Measurements from ENCODE around the gene SLAIN2. TPM values are rescaled to one million over a fixed set of nuclear protein-coding genes. Genes with fewer than 3 reads are reported as not detected.

The SLAIN2 gene
- total RNA-seq, 2 donors from 2014 or later, result 70.2 to 98.5 TPM

- no peak for TF ChIP-seq CTCF (IDR thresholded peaks at IDR 0.05)
- Histone ChIP-seq H3K27ac (no peak overlapping the region), H3K4me1 (no peaks in the 10 kb centered on the region), H3K9me3 (no peaks in the 10 kb centered on the region), H3K4me3 (no peak overlapping the region), H3K9ac (ENCODE audit: low read depth in 2 of 2, low read length in 2 of 2) (no peak overlapping the region), H3K27me3 (no peaks in the 10 kb centered on the region), H3K36me3 (no peaks in the 10 kb centered on the region)
- no peak for DNase-seq
- intact Hi-C loops (cut with DNase I), result no loop called here
Observed at GRCh38 chr4:48467891-48468290, 126.6 kb downstream of the SLAIN2 start.

- no peak overlapping the region for H3K4me3 ChIP-seq
- H3K27me3 ChIP-seq, result no peaks in the 10 kb centered on the region
Observed at GRCh38 chr4:48470137-48470536, 128.8 kb downstream of the SLAIN2 start.

GRCh38 chr4:48470570-48470969 is 129.2 kb downstream of the SLAIN2 start:
- H3K4me3 ChIP-seq, result no peak overlapping the region
- no peak for TF ChIP-seq CTCF (IDR thresholded peaks at IDR 0.05)
- no peaks in the 10 kb centered on the region for H3K36me3 ChIP-seq
- H3K9me3 ChIP-seq, result no peaks in the 10 kb centered on the region
- H3K27me3 ChIP-seq, result no peaks in the 10 kb centered on the region
- no peaks in the 10 kb centered on the region for H3K4me1 ChIP-seq
- H3K9ac ChIP-seq (ENCODE audit: low read depth in 2 of 2, low read length in 2 of 2), result no peak overlapping the region
- intact Hi-C loops (cut with DNase I), result loop anchor here (10.0 kb wide), 1 partner anchor 166 kb away; no protein-coding TSS in a partner anchor
- DNase-seq, result no peak
- H3K27ac ChIP-seq, result no peak overlapping the region

More at GRCh38 chr4:48470137-48470536, 128.8 kb downstream of the SLAIN2 start:
- H3K9me3 ChIP-seq, result no peaks in the 10 kb centered on the region
- H3K36me3 ChIP-seq, result no peaks in the 10 kb centered on the region
- H3K4me1 ChIP-seq, result no peaks in the 10 kb centered on the region
- no peak for DNase-seq
- no peak overlapping the region for H3K27ac ChIP-seq
- no peak for TF ChIP-seq CTCF (IDR thresholded peaks at IDR 0.05)
- intact Hi-C loops (cut with DNase I), result loop anchor here (10.0 kb wide), 1 partner anchor 165 kb away; no protein-coding TSS in a partner anchor
- no peak overlapping the region for H3K9ac ChIP-seq (ENCODE audit: low read depth in 2 of 2, low read length in 2 of 2)

GRCh38 chr4:48472794-48473193 is 131.5 kb downstream of the SLAIN2 start:
- TF ChIP-seq CTCF (IDR thresholded peaks at IDR 0.05), result no peak
- Histone ChIP-seq H3K36me3 (no peaks in the 10 kb centered on the region), H3K4me3 (no peak overlapping the region), H3K27ac (no peak overlapping the region), H3K27me3 (no peaks in the 10 kb centered on the region), H3K9me3 (no peaks in the 10 kb centered on the region), H3K4me1 (no peaks in the 10 kb centered on the region), H3K9ac (ENCODE audit: low read depth in 2 of 2, low read length in 2 of 2) (no peak overlapping the region)
- intact Hi-C loops (cut with DNase I), result loop anchor here (10.0 kb wide), 1 partner anchor 168 kb away; no protein-coding TSS in a partner anchor
- no peak for DNase-seq

GRCh38 chr4:48475770-48476169 is 134.4 kb downstream of the SLAIN2 start:
- DNase-seq, result no peak
- H3K9ac ChIP-seq (ENCODE audit: low read depth in 2 of 2, low read length in 2 of 2), result no peak overlapping the region
- H3K9me3 ChIP-seq, result no peaks in the 10 kb centered on the region
- H3K36me3 ChIP-seq, result no peaks in the 10 kb centered on the region
- no peak overlapping the region for H3K27ac ChIP-seq
- H3K4me3 ChIP-seq, result no peak overlapping the region
- intact Hi-C loops (cut with DNase I), result loop anchor here (10.0 kb wide), 1 partner anchor 171 kb away; no protein-coding TSS in a partner anchor
- H3K27me3 ChIP-seq, result no peaks in the 10 kb centered on the region
- H3K4me1 ChIP-seq, result no peaks in the 10 kb centered on the region
- TF ChIP-seq CTCF (IDR thresholded peaks at IDR 0.05), result no peak

Other genes with a start within 250 kb of the SLAIN2 start
- under 1 TPM; 0.57 to 0.72 TPM for gene TXK, start 207.3 kb upstream of the SLAIN2 start, total RNA-seq
- gene TEC, start 71.7 kb upstream of the SLAIN2 start, total RNA-seq, result 1 to 10 TPM; 2.1 to 2.9 TPM
- gene SLC10A4, start 141.8 kb downstream of the SLAIN2 start, total RNA-seq, result under 1 TPM in 1 of 2 donors, not detected in 1; 0.35 TPM
- not detected for gene ZAR1, start 148.7 kb downstream of the SLAIN2 start, total RNA-seq